Erythroblast (primary cell): Measurements from ENCODE around the gene ZNF862.

Source experiments
- DNase-seq, 2 experiments: peaks; one replicate each; lab custom pipeline; 2025; lab: John Stamatoyannopoulos, UW
- GATA1 ChIP-seq: IDR thresholded peaks from 2 replicates; pipeline ENCODE4 v1.6.1; 2011; ENCODE audit warnings: low read depth, mild to moderate bottlenecking, control low read depth, low read length, moderate library complexity
- POLR2A ChIP-seq: IDR thresholded peaks from 2 replicates; pipeline ENCODE4 v1.6.1; 2011; ENCODE audit warnings: mild to moderate bottlenecking, low read length

The ZNF862 gene

GRCh38 chr7:149853157-149853556 lies 15.0 kb downstream of the ZNF862 start:
- TF ChIP-seq GATA1: no peak
- no peak for TF ChIP-seq POLR2A
- no peak for DNase-seq

GRCh38 chr7:149854611-149855360 lies 16.6 kb downstream of the ZNF862 start:
- DNase-seq: no peak
- no peak for TF ChIP-seq POLR2A
- TF ChIP-seq GATA1: no peak

DNA sequence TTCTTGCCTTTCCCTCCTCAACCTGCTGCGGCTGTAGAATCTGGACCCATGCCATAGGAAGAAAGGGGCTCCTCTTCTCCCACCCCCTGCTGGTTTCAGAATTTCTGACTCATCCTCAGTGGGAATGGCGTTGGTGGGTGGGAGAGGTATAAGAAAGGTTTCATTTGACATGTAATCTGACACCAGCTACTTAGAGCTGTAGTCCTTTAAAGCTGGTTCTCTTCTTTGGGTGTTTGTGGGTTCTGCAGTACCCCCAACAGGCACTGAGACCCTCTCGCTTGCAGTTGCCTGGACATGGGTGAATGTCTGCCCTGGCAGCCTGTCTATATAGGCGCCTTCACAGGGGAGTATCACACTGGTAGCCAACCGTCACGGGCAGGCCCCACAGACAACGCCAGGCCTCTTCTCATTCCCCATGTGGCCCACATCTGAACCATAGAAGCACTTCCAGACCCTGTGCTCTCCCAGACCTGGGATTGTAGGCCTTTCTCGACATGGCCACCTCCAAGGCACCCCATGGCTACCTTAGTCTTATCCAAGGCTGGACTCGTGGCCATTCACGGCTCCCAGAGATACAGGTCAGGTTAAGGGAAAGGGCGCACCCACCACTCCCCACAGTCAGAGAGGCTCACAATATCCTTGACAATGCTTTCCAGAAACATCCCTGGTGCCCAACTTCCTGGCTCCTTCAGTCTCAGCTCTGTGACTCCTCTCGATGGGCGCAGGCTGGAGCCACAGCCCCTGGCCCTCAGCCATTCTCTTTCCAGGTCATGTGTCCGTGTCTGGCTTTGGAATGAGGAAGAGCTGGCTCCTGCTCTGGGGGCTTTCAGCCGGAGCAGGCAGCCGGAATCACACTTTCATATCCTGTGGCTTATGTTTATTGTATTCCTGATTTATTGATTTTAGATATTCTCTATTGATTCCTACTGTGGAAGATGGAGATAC lies 17.5 kb downstream of the ZNF862 start:
- TF ChIP-seq GATA1 (no peak), POLR2A (no peak)
- DNase-seq: no peak

GRCh38 chr7:149856583-149856982 lies 18.4 kb downstream of the ZNF862 start:
- DNase-seq: no peak
- TF ChIP-seq GATA1: no peak
- TF ChIP-seq POLR2A: no peak

GRCh38 chr7:149859369-149859768 lies 21.2 kb downstream of the ZNF862 start:
- no peak for TF ChIP-seq GATA1
- no peak for TF ChIP-seq POLR2A
- DNase-seq: no peak

DNA sequence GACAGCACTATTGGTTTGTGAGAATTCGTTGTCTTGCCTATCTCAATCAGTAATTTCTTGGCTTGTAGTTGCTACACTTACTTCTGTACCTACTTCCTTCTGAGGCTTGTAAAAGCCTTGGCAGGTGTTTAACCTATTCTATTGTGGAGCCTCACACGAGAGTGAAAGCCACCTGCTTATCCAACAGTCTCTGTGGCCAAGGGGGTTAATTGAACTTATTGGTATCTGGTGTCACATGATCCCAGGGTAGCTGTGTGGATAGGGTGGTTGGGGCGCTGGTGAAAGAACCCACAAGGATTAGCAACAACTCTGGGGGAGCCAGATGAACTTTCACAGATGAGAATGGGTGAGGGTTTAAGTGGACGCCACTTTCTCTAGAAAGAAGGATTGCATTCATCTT lies 21.7 kb downstream of the ZNF862 start:
- TF ChIP-seq GATA1: no peak
- TF ChIP-seq POLR2A: no peak
- no peak for DNase-seq

- peak; percentile 45 to 48 for DNase-seq
- no peak for TF ChIP-seq GATA1
- TF ChIP-seq POLR2A: no peak
Measured at GRCh38 chr7:149860821-149861727, 22.9 kb downstream of the ZNF862 start.

GRCh38 chr7:149861728-149862045 lies 23.5 kb downstream of the ZNF862 start:
- no peak for DNase-seq
- TF ChIP-seq GATA1: no peak
- TF ChIP-seq POLR2A: no peak

- no peak for DNase-seq
- no peak for TF ChIP-seq POLR2A
- no peak for TF ChIP-seq GATA1
Measured at GRCh38 chr7:149862156-149862555, 24.0 kb downstream of the ZNF862 start.

- DNase-seq: no peak
- TF ChIP-seq GATA1 (no peak), POLR2A (no peak)
Measured at GRCh38 chr7:149863500-149863899, 25.3 kb downstream of the ZNF862 start.

- DNase-seq: no peak
- TF ChIP-seq POLR2A (no peak), GATA1 (no peak)
Measured at GRCh38 chr7:149864023-149864422, 25.8 kb downstream of the ZNF862 start.

DNA sequence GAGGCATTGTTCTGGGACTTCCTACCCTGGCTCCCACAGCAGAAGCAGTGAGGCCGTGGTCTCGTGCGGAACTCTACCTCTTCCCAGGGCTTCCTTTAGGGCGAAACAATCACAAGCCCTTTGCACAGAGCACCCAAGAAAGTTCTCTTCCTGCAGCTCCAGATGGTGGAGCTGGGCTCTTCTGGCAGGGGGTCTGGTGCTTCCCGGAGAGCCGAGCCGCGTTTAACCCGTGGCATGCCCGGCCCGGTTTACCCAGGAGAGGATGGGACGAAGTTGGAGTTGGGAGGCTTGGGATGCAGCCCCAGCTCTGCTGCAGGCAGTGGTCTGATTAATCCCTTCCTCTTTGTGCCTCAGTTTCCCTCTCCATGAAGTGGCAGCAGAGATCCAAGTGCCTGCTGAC lies 26.6 kb downstream of the ZNF862 start:
- DNase-seq: no peak
- TF ChIP-seq POLR2A (no peak), GATA1 (no peak)

GRCh38 chr7:149865437-149865836 lies 27.3 kb downstream of the ZNF862 start:
- no peak for TF ChIP-seq POLR2A
- no peak for TF ChIP-seq GATA1
- no peak for DNase-seq
